Measurements from ENCODE around the gene JDP2. TPM values are rescaled to one million over a fixed set of nuclear protein-coding genes. Genes with fewer than 3 reads are reported as not detected.
"Not testable (repeated sequence)": the region's sequence is repeated elsewhere in the genome, so short reads cannot be mapped to it uniquely, and the experiment has no call there.

JDP2 gene
- total RNA-seq, 1 experiment from 2014 or later: 2.9 TPM

GRCh38 chr14:75464626-75465025 is 36.8 kb downstream of the JDP2 start:
- H3K27me3 ChIP-seq: no peaks in the 10 kb centered on the region
- H3K36me3 ChIP-seq: no peaks in the 10 kb centered on the region
- H3K9me3 ChIP-seq (replicated peaks): no peaks in the 10 kb centered on the region
- DNase-seq: no peak
- H3K27ac ChIP-seq: no peak overlapping the region
- no peak overlapping the region for H3K4me3 ChIP-seq
- H3K4me1 ChIP-seq: no peaks in the 10 kb centered on the region

- no peak for DNase-seq
- no peak overlapping the region for H3K27ac ChIP-seq
- no peaks in the 10 kb centered on the region for H3K27me3 ChIP-seq
- no peaks in the 10 kb centered on the region for H3K36me3 ChIP-seq
- H3K9me3 ChIP-seq (replicated peaks): no peaks in the 10 kb centered on the region
- H3K4me1 ChIP-seq: no peaks in the 10 kb centered on the region
- H3K4me3 ChIP-seq: no peak overlapping the region
Observed at GRCh38 chr14:75467763-75468162, 39.9 kb downstream of the JDP2 start.

GRCh38 chr14:75469164-75469563 is 41.3 kb downstream of the JDP2 start:
- Histone ChIP-seq H3K36me3 (no peaks in the 10 kb centered on the region), H3K9me3 (replicated peaks) (no peaks in the 10 kb centered on the region), H3K4me1 (no peaks in the 10 kb centered on the region), H3K27me3 (no peaks in the 10 kb centered on the region), H3K4me3 (no peak overlapping the region), H3K27ac (no peak overlapping the region)
- DNase-seq: no peak

GRCh38 chr14:75469606-75470237 is 41.9 kb downstream of the JDP2 start:
- DNase-seq: no peak
- H3K27me3 ChIP-seq: no peaks in the 10 kb centered on the region
- no peaks in the 10 kb centered on the region for H3K9me3 ChIP-seq (replicated peaks)
- no peak overlapping the region for H3K27ac ChIP-seq
- no peak overlapping the region for H3K4me3 ChIP-seq
- H3K4me1 ChIP-seq: no peaks in the 10 kb centered on the region
- H3K36me3 ChIP-seq: no peaks in the 10 kb centered on the region

GRCh38 chr14:75470238-75470797 is 42.5 kb downstream of the JDP2 start:
- Histone ChIP-seq H3K27me3 (no peaks in the 10 kb centered on the region), H3K9me3 (replicated peaks) (no peaks in the 10 kb centered on the region), H3K4me3 (no peak overlapping the region), H3K4me1 (no peaks in the 10 kb centered on the region), H3K36me3 (no peaks in the 10 kb centered on the region), H3K27ac (no peak overlapping the region)
- no peak for DNase-seq

GRCh38 chr14:75471059-75471458 is 43.2 kb downstream of the JDP2 start:
- Histone ChIP-seq H3K27me3 (no peaks in the 10 kb centered on the region), H3K27ac (no peak overlapping the region)

GRCh38 chr14:75474127-75474526 is 46.3 kb downstream of the JDP2 start:
- not testable (repeated sequence) for H3K4me3 ChIP-seq; H3K27ac ChIP-seq; DNase-seq; H3K9me3 ChIP-seq (replicated peaks); H3K36me3 ChIP-seq; H3K27me3 ChIP-seq; H3K4me1 ChIP-seq

More at GRCh38 chr14:75471059-75471458, 43.2 kb downstream of the JDP2 start:
- Histone ChIP-seq H3K4me3 (no peak overlapping the region), H3K9me3 (replicated peaks) (no peaks in the 10 kb centered on the region), H3K36me3 (no peaks in the 10 kb centered on the region), H3K4me1 (peaks cover under 1% of the 10 kb centered on the region; the same call in 1 of the 2 replicates)
- DNase-seq: no peak

GRCh38 chr14:75476274-75476995 is 48.6 kb downstream of the JDP2 start:
- Histone ChIP-seq H3K27me3 (no peaks in the 10 kb centered on the region), H3K27ac (no peak overlapping the region), H3K4me1 (peaks cover 5% of the 10 kb centered on the region; the same call in 1 of the 2 replicates), H3K36me3 (no peaks in the 10 kb centered on the region), H3K9me3 (replicated peaks) (no peaks in the 10 kb centered on the region), H3K4me3 (no peak overlapping the region)
- DNase-seq: peak; percentile 86 to 88

GRCh38 chr14:75477881-75478280 is 50.1 kb downstream of the JDP2 start:
- no peak overlapping the region for H3K4me3 ChIP-seq
- no peak for DNase-seq
- H3K36me3 ChIP-seq: no peaks in the 10 kb centered on the region
- H3K27me3 ChIP-seq: no peaks in the 10 kb centered on the region
- H3K27ac ChIP-seq: no peak overlapping the region
- H3K9me3 ChIP-seq (replicated peaks): no peaks in the 10 kb centered on the region
- H3K4me1 ChIP-seq: peaks cover 5% of the 10 kb centered on the region; the same call in 1 of the 2 replicates

- Histone ChIP-seq H3K9me3 (replicated peaks) (no peaks in the 10 kb centered on the region), H3K4me1 (peaks cover 5% of the 10 kb centered on the region; the same call in 1 of the 2 replicates), H3K27me3 (no peaks in the 10 kb centered on the region), H3K27ac (no peak overlapping the region), H3K36me3 (no peaks in the 10 kb centered on the region), H3K4me3 (no peak overlapping the region)
- DNase-seq: no peak
Observed at GRCh38 chr14:75479770-75480600, 52.2 kb downstream of the JDP2 start.

- H3K4me3 ChIP-seq: no peak overlapping the region
- H3K9me3 ChIP-seq (replicated peaks): no peaks in the 10 kb centered on the region
- DNase-seq: no peak
- no peaks in the 10 kb centered on the region for H3K36me3 ChIP-seq
- no peaks in the 10 kb centered on the region for H3K27me3 ChIP-seq
- no peak overlapping the region for H3K27ac ChIP-seq
- no peaks in the 10 kb centered on the region for H3K4me1 ChIP-seq
Observed at GRCh38 chr14:75482366-75482765, 54.5 kb downstream of the JDP2 start.

- Histone ChIP-seq H3K36me3 (no peaks in the 10 kb centered on the region), H3K27me3 (no peaks in the 10 kb centered on the region)
- no peak for DNase-seq
Observed at GRCh38 chr14:75484711-75485429, 57.0 kb downstream of the JDP2 start.

GRCh38 chr14:75486318-75486717 is 58.5 kb downstream of the JDP2 start:
- no peak for DNase-seq
- H3K27me3 ChIP-seq: no peaks in the 10 kb centered on the region
- H3K36me3 ChIP-seq: no peaks in the 10 kb centered on the region
- no peak overlapping the region for H3K27ac ChIP-seq
- no peak overlapping the region for H3K4me3 ChIP-seq
- H3K9me3 ChIP-seq (replicated peaks): no peaks in the 10 kb centered on the region
- H3K4me1 ChIP-seq: no peaks in the 10 kb centered on the region

More at GRCh38 chr14:75484711-75485429, 57.0 kb downstream of the JDP2 start:
- Histone ChIP-seq H3K4me1 (no peaks in the 10 kb centered on the region), H3K4me3 (no peak overlapping the region), H3K9me3 (replicated peaks) (no peaks in the 10 kb centered on the region), H3K27ac (no peak overlapping the region)

GRCh38 chr14:75487155-75487671 is 59.4 kb downstream of the JDP2 start:
- Histone ChIP-seq H3K9me3 (replicated peaks) (no peaks in the 10 kb centered on the region), H3K27ac (no peak overlapping the region), H3K36me3 (no peaks in the 10 kb centered on the region), H3K27me3 (no peaks in the 10 kb centered on the region), H3K4me1 (no peaks in the 10 kb centered on the region), H3K4me3 (no peak overlapping the region)
- peak in 1 of 2 experiments; percentile 6 for DNase-seq

Measured in SJCRH30 (cell line).